GM18909 (cell line): Measurements from ENCODE around the gene HIGD2A.
"Not testable (repeated sequence)": the region's sequence is repeated elsewhere in the genome, so short reads cannot be mapped to it uniquely, and the experiment has no call there.

Source experiments
- ATAC-seq: cut with Tn5 transposase; IDR thresholded peaks from one replicate; pipeline ENCODE4 v1.9.1; 2021; ENCODE audit warnings: mild to moderate bottlenecking; ENCODE audit not compliant: unreplicated experiment, poor library complexity

HIGD2A gene

DNA sequence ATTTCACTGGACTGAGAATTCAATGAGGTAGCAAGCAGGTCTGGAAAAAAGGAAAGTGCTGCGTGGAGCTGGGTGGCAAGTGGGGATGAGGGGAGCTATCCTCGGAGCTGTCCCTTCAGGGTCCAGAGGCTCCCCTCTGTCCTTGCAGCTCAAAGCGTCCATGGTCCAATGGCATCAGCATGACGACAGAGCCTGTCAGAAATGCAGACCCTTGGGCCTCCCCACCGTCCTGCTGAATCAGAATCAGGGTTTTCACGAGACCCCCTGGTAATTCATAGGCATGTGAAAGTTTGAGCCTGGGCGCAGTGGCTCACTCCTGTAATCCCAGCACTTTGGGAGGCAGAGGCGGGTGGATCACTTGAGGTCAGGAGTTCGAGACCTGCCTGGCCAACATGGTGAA, 5.5 kb downstream of the HIGD2A start:
- ATAC-seq, result no peak

DNA sequence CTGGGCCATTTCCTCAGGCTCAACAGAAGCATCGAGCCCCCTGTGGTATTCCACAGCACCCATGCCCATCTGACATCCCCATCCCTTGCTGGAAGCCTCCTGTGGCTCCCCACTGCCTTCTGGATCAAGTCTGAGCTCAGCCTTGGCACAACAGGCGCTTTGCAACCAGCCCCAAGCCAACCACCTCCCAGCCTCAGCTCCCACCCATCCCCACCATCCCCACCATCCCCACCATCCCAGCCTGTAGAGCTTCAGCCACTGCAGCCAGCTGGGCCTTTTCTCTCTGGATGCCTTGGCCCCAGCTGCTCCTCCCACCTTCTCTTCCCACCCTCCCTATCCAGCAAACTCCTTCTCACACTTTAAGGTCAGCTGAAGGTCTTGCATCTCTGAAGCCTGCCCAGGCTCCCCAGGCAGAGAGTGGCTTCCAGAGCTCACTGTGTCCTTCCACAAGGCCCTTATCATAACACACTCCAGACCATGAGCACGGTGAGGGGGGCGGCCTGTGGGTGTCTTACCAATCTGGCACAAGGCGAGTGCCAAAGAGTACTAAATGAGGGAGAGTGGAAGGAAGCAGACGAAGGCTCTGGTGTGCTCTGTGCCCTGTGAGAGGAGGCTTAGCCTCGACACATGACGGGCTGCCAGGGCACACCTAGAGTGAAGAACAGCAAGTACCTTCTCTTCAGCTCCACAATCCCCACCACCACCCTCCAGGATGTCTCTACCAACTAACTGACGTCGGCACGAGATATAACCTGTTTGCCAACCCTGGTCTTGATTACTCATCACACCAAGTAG, 6.5 kb downstream of the HIGD2A start:
- no peak for ATAC-seq

DNA sequence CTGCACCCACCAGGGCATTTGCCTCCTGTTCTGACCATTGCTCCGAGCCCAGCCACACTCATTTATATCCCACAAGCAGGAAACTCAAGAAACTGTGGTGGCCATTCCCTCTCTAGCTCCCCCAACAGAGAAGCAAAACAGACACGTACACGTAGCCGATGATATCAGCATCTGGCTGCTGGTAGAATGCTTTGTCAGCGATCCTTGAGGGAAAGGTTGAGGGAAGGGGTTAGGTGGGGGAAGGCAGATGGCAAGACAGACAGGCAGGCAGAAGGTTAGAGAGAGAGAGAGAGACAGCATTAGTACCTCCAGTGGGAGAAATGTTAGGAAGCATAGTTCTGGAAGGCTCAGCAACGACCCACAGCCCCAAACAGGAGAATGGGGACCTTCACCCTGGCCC, 7.8 kb downstream of the HIGD2A start:
- no peak for ATAC-seq

DNA sequence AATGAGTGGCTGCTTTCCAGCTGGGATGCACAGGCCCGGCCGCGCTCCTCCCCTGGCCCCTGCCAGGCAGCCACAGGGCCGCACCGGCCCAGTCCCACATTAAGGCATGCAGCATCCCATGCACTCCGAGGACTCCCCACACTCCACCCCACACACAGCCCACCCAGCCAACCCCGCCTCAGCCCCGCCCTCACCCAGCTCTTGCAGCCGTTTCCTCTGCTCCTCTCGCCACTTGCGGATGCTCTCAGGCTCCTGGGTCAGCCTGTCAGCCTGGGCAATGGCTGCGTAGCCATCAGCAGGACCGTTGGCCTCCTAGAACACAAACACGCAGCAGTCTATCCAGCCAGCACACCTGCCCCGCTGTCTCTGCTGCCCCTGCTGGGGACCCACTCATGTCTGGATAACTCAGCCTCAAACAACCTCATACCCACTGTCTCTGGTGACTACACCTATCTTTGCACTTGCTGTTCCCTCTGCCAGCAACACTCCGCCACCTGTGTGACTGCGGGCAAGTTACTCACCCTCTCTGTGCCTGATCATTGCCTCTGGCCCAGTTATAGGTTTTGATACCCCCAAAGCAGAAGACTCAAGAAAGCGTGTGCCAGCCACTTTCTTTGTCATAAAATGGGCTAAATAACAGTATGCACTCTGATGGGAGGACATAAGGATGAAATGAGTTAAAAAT, 9.3 kb downstream of the HIGD2A start:
- no peak for ATAC-seq

DNA sequence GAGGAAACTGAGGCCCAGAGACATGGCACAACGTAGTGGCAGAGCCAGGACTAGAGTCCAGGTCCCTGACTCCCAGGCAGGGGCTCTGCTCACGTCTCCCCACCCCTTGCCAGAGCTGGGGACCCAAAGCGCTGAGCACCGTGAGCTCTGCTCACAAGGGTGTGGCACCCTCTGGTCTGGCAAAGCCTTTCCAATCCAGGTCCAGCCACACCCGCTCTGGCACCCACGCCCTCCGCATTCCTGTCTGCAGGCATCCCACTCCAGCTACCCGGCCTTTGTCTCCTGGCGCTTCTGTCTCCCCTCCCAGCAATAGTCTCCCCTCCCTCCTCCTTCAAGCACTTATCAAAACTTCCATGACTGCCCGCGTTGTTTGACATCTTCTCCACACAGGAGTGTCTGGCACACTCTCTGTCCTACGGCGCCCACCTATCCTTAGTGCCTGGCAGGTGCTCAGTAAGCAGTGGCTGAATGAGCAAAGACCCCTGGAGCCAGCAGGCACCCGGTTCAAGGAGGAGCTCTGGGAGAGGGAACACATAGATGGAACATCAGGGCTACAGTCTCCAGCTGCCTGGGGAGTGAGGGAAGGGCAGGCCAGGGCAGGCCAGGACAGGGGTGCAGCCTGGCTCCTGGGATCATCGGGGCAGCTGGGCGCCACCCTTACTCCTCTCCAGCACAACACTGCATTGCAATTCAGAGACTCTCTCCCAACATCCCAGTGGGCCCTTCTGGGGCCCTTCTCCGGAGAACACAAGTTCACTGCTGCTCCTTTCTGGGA, 12.0 kb downstream of the HIGD2A start:
- no peak for ATAC-seq

DNA sequence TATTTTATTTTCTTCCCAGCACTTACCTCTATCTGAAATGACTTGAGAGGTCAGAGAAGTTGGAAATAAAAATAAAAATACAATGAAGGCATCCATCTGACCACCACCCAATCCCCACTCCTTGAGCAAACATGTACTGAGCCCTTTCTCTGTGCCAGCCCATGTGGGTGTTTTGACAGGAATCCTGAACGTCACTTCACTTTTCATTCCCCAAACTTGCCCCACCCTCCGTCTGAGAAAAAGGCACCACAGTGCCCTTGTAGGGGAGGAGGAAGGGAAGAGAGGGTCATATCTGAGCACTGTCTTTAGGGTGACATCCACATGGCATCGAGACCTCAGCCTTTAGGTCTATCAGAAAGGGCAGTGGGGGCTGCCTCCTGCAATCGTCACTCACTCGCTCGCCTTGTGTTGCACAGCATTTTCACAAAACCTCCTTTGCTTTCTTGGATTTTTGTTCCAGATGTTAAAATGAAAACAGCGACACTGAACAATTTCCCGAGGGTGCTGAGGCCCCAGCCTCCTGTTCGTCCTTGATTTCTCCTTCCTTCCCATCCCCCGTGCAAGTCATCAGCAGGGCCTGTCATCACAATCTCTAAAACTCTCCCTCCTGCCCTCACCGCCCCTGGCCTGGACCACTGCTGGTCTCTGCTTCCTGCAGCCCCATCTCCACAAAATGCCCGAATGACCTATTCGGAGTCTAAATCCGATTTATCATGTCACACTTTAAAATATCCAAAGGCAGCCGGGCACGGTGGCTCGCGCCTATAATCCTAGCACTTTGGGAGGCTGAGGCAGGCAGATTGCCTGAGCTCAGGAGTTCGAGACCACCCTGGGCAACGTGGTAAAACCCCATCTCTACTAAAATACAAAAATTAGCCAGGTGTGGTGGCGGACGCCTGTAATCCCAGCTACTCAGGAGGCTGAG, 13.0 kb downstream of the HIGD2A start:
- no peak for ATAC-seq

DNA sequence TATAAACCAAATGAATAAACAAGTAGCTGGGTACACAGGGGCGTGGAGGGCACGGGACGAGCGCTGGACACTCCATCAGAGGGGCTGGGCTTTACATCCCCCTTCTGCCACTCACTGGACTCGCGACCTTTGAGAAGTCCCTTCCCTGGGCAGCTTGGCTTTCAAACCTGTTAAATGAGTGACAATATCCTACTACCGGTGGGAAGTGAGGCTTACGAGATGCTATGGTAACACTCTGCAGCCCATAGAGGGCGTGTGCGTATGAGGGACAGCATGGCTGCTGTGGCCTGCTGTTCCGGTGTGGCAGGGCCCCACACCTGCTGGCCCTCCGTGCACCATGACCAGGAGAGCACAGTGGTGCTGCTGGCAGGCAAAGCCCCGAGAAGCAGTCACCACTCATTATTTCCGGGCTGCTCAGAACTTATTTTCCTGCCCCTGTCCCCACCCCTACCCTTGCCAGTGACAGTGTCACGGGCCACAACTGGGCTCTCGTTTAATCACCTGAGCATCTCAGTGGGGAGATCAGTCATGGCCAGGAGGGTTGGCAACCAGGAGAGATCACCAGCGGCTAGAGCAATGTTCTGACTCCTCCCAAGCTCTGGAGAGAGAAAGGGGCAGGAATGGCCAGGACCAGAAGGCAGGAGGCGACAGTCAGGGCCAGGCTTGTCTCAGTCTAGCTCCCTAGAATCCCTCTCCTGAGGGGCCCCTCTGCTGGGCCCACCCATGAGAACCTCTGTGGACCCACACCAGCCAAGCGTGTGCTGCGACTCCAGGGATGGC, 17.3 kb downstream of the HIGD2A start:
- no peak for ATAC-seq

DNA sequence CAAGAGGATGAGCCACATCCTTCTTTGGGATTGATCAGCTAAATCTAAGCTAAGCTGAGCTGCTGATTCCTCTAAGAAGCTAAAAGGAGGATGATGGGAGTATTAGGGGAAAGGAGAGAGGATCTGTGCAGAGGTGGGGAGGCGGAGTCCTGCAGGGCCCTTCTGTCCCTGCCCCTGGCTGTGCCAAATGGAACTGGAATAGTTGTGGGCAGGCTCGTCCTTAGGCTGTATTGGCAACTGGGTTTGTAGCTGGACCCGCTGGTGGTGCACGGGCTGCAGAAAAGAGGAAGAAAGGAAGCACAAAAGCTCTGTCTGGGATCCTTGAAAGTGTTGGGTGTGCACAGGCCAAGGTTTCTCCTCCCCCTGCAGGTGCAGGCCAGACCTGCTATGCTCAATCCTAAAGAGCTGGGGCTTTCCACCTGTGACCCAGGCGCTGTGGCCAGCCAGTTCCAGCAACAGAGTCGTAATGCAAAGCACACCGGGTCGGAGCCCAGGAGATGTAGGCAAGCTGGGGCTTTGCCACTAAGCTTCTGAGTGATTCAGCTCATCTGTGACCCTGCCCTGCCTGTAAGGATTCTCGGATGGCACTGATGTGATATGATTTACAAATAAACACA, 18.0 kb downstream of the HIGD2A start:
- ATAC-seq, result no peak

DNA sequence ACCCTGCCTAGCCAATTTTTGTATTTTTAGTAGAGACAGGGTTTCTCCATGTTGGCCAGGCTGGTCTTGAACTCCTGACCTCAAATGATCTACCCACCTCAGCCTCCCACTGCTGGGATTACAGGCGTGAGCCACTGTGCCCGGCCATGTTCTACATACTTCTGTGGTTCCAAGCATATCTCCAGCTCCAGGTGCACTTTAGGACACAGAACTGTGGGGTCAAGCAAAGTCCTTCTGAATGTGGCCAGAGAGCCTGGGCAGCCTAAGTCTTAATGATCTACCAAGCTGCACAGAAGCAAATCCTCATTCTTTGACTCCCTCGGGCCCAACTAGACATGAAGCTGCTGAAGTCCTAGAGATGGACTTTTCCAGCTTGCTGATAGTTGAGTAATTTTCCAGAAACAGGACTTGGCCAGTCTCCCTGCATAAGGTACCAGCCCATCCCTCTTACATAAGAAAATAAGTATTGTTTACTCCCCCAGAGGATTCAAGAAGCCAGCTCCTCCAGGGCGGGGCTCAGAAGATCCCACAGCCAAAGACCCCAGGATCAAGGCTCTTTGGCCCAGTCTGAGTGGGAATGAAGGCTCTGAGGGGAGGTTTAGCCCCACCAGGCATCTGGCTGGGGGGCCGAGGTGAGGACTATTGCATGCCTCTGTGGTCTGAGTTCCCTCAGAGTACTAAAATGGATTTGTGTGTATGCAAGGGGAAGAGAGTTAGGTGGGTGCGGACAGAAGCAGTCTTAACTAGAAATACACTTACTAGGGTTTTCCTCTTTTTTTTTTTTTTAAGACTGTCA, 19.1 kb downstream of the HIGD2A start:
- ATAC-seq, result no peak

DNA sequence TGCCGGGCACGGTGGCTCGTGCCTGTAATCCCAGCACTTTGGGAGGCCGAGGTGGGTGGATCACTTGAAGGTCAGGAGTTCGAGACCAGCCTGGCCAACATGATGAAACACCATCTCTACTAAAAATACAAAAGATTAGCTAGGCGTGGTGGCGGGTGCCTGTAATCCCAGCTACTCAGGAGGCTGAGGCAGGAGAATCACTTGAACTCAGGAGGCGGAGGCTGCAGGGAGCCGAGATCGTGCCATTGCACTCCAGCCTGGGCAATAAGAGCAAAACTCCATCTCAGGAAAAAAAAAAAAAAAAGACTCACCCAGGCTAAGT, 19.7 kb downstream of the HIGD2A start:
- not testable (repeated sequence) for ATAC-seq

DNA sequence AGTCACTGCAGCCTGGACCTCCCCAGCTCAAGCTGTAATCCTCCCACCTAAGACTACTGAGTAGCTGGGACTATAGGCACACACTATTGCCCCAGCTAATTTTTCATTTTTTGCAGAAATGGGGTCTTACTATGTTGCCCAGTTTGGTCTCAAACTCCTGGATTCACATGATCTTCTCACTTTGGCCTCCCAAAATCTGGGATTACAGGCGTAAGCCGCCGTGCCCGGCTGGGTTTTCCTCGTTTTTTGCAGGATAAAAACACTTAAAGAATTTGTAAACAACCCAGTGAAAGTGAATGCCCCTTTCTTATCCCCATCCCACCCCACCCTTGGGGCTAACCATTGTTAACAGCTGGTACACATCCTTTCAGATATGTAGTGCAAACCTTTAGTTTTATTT, 20.0 kb downstream of the HIGD2A start:
- ATAC-seq, result no peak

DNA sequence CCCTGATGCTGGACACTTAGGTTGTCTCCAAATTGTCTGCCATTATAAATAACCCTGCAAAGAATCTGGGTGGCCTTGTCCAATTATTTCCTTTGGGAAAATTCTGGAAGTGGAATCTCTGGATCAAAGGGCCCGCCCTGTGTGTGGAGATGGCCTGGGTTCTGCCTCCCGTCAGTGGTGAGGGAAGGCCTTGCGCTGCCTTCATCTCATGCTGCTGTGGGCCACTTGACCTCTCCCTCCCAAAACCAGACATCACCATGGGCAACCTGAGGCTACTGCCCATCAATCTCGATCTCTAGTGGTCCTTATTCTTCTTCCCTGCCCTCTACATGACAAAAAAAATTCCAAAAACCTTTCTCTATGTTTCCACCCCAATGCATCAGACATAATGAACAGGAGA, 21.2 kb downstream of the HIGD2A start:
- ATAC-seq, result no peak

DNA sequence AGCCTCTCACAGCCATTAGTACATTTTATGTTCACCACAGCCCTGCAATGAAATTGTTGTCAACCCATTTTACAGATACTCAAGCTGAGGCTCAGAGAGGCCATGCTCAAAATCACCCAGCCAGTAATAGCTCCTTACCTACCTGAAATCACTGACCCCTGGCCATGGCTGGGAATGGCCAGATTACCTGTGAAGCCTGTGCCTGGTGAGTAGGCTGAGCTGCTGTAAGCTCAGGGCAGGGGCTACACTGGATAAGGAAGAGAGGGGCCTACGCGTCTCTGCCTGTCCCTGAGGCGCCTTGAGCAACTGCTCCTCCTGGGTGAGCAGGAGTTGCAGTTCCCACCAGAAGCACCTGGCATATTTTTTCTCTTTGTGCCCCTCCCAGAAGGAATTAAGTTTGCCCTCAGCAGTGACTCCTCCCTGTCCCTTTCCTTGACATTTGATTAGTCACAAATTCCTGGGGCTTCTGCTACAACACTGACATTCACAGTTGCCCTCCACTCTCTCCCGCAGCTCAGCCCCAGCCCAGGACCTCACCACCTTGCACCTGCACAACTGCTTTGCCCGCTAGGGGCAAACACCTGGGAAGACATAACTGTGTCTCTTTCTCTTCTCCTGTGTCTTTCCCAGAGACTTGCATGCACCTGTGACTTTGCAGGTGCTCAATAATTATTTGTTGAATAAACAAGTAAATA, 22.1 kb downstream of the HIGD2A start:
- no peak for ATAC-seq

DNA sequence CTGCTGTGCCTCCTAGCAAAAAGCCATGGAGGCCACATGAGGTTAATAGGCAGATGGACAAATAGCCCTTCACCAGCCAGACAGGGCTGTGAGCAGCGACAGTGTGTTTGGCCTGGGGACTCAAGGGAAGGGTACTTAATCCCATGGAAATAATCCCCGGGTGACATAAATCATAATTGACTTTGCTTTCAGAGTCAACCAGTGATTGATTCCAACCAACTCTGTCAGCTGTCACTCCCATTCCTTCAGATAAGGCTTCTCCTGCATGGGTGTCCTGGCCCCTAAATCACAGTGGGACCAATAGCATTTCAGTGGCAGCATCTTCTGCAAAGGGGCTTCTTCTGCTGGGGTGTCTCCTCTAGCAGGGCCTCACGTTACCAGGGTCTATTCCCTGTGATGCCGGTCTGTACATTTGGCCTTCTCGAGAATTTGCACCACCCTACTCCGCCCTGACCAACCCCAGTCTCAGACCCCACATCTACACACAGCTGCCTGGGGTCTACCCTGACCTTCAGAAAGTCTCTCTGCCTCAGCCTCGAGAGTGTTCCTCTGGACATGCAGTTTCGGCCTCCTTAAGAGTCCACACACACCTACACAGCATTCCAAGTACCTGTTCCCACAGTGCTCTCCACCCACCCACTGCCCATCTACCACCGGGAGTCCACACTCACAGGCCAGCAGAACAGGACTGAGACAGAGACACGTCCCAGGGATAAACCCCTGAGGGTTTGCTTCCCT, 24.1 kb downstream of the HIGD2A start:
- no peak for ATAC-seq

DNA sequence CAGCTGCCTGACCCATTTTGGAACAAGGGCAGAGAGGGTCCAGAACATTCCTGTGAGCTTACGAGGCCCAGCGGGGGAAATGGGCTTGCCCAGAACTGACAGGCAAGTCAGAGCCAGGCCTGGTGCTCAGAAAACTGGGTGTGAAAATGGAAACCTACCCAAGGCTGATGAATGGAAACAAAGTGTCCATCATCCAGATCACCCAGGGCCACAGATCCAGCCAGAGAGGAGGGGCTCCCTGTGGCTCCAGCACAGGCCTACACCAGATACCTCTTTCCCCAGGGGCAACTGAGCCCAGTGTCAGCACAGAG, 24.7 kb downstream of the HIGD2A start:
- no peak for ATAC-seq

DNA sequence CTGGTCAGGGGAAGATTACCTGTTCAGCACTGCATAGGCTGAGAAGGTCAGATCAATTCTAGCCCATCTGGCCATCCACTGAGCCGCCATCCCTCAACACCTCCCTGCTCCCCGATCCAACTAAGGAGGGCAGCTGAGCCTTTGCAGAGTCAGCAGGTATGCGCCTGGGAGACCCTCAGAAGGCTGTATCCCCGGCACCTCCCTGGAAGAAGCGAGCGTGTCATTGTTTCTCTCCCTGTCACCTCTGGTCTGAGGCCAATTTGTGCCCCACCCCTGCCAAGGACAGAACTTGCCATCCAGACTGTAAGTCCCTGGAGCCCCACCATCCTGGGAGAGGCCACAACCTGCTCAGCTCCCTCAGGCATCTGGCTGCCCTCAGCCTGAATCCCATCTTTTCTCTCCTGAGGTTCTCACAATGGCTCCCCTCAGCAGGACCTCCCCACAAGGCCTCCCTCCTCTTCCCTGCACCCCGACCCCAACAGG, 25.2 kb downstream of the HIGD2A start:
- no peak for ATAC-seq

DNA sequence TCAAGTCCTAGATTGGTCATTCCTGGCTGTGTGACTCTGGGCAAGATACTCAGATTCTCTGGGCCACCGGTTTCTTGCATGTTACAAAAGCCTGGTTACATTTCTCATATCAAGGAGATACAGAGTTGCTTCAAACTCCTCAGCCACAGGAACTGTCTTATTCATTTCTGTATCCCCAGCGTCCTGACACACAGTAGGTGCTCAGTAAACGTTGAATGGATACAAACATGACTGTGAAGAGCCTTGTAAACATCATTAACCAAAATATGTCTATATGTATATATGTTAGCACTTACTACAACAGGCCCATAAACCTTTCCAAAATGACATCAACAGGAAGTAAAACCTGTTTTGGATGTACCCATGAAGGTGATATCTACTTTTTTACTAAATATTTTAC, 26.2 kb downstream of the HIGD2A start:
- ATAC-seq, result no peak
